ENCODE results near the gene CENPL.

GRCh38 chr1:173827611-173828010, 2.9 kb upstream of the CENPL start:
- no peak for TF ChIP-seq POLR2A (IDR thresholded peaks at IDR 0.05)
- TF ChIP-seq, protein P1, sequence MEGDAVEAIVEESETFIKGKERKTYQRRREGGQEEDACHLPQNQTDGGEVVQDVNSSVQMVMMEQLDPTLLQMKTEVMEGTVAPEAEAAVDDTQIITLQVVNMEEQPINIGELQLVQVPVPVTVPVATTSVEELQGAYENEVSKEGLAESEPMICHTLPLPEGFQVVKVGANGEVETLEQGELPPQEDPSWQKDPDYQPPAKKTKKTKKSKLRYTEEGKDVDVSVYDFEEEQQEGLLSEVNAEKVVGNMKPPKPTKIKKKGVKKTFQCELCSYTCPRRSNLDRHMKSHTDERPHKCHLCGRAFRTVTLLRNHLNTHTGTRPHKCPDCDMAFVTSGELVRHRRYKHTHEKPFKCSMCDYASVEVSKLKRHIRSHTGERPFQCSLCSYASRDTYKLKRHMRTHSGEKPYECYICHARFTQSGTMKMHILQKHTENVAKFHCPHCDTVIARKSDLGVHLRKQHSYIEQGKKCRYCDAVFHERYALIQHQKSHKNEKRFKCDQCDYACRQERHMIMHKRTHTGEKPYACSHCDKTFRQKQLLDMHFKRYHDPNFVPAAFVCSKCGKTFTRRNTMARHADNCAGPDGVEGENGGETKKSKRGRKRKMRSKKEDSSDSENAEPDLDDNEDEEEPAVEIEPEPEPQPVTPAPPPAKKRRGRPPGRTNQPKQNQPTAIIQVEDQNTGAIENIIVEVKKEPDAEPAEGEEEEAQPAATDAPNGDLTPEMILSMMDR (IDR thresholded peaks at IDR 0.05) = no peak

All from right lobe of liver (tissue), 4 donors.